Measurements from ENCODE around the gene LYPLA2. TPM values are rescaled to one million over a fixed set of nuclear protein-coding genes. Genes with fewer than 3 reads are reported as not detected.
"Not testable (repeated sequence)": the region's sequence is repeated elsewhere in the genome, so short reads cannot be mapped to it uniquely, and the experiment has no call there.

The LYPLA2 gene
- total RNA-seq, 1 donor from 2014 or later: 44.2 TPM

GRCh38 chr1:23793018-23793781, 2.3 kb downstream of the LYPLA2 start:
- no peaks in the 10 kb centered on the region for H3K9me3 ChIP-seq
- intact Hi-C loops (cut with DNase I): no loop called here
- no peak for TF ChIP-seq CTCF (IDR thresholded peaks at IDR 0.05)
- H3K4me3 ChIP-seq: no peak overlapping the region
- H3K4me1 ChIP-seq: peaks cover 36% of the 10 kb centered on the region
- ATAC-seq: peak; percentile 56 to 65
- no peaks in the 10 kb centered on the region for H3K27me3 ChIP-seq (ENCODE audit: low read depth)
- DNase-seq: peak; percentile 81
- peaks cover 53% of the 10 kb centered on the region for H3K36me3 ChIP-seq
- peak overlapping the region; percentile 22 for H3K27ac ChIP-seq

- no peaks in the 10 kb centered on the region for H3K27me3 ChIP-seq (ENCODE audit: low read depth)
- H3K4me3 ChIP-seq: no peak overlapping the region
- no peaks in the 10 kb centered on the region for H3K9me3 ChIP-seq
- TF ChIP-seq CTCF (IDR thresholded peaks at IDR 0.05): no peak
- H3K4me1 ChIP-seq: peaks cover 44% of the 10 kb centered on the region
- peak overlapping the region; percentile 22 for H3K27ac ChIP-seq
- intact Hi-C loops (cut with DNase I): no loop called here
- H3K36me3 ChIP-seq: peaks cover 48% of the 10 kb centered on the region
- DNase-seq: no peak
- no peak for ATAC-seq
These were observed 3.2 kb downstream of the LYPLA2 start for GRCh38 chr1:23793861-23794731.

- H3K4me3 ChIP-seq; H3K27me3 ChIP-seq (ENCODE audit: low read depth); DNase-seq; intact Hi-C loops (cut with DNase I); H3K27ac ChIP-seq; H3K9me3 ChIP-seq; ATAC-seq: not testable (repeated sequence)
- Histone ChIP-seq H3K4me1 (peaks cover 50% of the 10 kb centered on the region), H3K36me3 (peaks cover 48% of the 10 kb centered on the region)
These were observed 3.8 kb downstream of the LYPLA2 start for GRCh38 chr1:23794732-23795182.

- peaks cover 48% of the 10 kb centered on the region for H3K36me3 ChIP-seq
- no peak overlapping the region for H3K27ac ChIP-seq
- peaks cover 43% of the 10 kb centered on the region for H3K4me1 ChIP-seq
- DNase-seq (no peak), ATAC-seq (no peak)
- intact Hi-C loops (cut with DNase I): no loop called here
- no peaks in the 10 kb centered on the region for H3K27me3 ChIP-seq (ENCODE audit: low read depth)
- no peak overlapping the region for H3K4me3 ChIP-seq
- H3K9me3 ChIP-seq: no peaks in the 10 kb centered on the region
- TF ChIP-seq CTCF (IDR thresholded peaks at IDR 0.05): no peak
These were observed 4.9 kb downstream of the LYPLA2 start for GRCh38 chr1:23795676-23796465.

- Histone ChIP-seq H3K4me3 (no peak overlapping the region), H3K9me3 (no peaks in the 10 kb centered on the region), H3K4me1 (peaks cover 49% of the 10 kb centered on the region), H3K36me3 (peaks cover 48% of the 10 kb centered on the region), H3K27ac (no peak overlapping the region), H3K27me3 (ENCODE audit: low read depth) (no peaks in the 10 kb centered on the region)
- intact Hi-C loops (cut with DNase I): no loop called here
- no peak for DNase-seq
- TF ChIP-seq CTCF (IDR thresholded peaks at IDR 0.05): no peak
- no peak for ATAC-seq
These were observed 5.7 kb downstream of the LYPLA2 start for GRCh38 chr1:23796466-23797271.
